IMR-90 (cell line): Measurements from ENCODE around the gene ARHGEF7. TPM values are rescaled to one million over a fixed set of nuclear protein-coding genes. Genes with fewer than 3 reads are reported as not detected.

Experiments used
- ATAC-seq: fragments of 200-7000 bp; cut with Tn5 transposase; 2 replicates; pipeline ENCODE4 v1.9.1; 2020; ENCODE audit warnings: low read depth, mild to moderate bottlenecking, moderate library complexity
- BruUV-seq: library from RNA; stranded (reverse); fragments of 400-500 nt; replicated peaks from 2 replicates; lab custom pipeline; 2021; lab: Mats Ljungman, UMichigan
- CTCF ChIA-PET: fragments of 300-600 bp; formaldehyde crosslinking; extraction: SDS; loops from one replicate; lab custom pipeline; 2021; ENCODE audit warnings: antibody characterized with exemption; lab: Yijun Ruan, JAX
- POLR2A ChIA-PET: fragments of 300-600 bp; sonication (Branson Sonifier 250); formaldehyde crosslinking; loops from one replicate; lab custom pipeline; 2022; ENCODE audit warnings: antibody characterized with exemption; ENCODE audit not compliant: unreplicated experiment; lab: Charles Lee
- DNase-seq: peaks from one replicate; pipeline ENCODE4 v3.0.0; 2013
- H2AFZ ChIP-seq: replicated peaks from 2 replicates; pipeline ENCODE3; 2013; ENCODE audit warnings: low read length, mild to moderate bottlenecking; ENCODE audit not compliant: poor library complexity
- H2AK5ac ChIP-seq: 2 replicates; pipeline ENCODE4 v1.6.1; 2013; ENCODE audit warnings: low read depth, low read length, inconsistent platforms
- H2AK9ac ChIP-seq: replicated peaks from 2 replicates; pipeline ENCODE3; 2013; ENCODE audit warnings: mild to moderate bottlenecking, low read depth, low read length, moderate library complexity; ENCODE audit not compliant: poor library complexity
- H2BK120ac ChIP-seq: 2 replicates; pipeline ENCODE4 v1.6.1; 2013; ENCODE audit warnings: low read depth, low read length, inconsistent platforms
- H2BK15ac ChIP-seq: 3 replicates; pipeline ENCODE4 v1.6.1; 2013; ENCODE audit warnings: low read depth, low read length, inconsistent platforms
- H2BK20ac ChIP-seq: 2 replicates; pipeline ENCODE4 v1.6.1; 2013; ENCODE audit warnings: low read depth, mild to moderate bottlenecking, inconsistent platforms, low read length, moderate library complexity
- H2BK5ac ChIP-seq: 2 replicates; pipeline ENCODE4 v1.6.1; 2013; ENCODE audit warnings: mild to moderate bottlenecking, low read depth, low read length, inconsistent platforms; ENCODE audit not compliant: poor library complexity, severe bottlenecking
- H3K14ac ChIP-seq: replicated peaks from 2 replicates; pipeline ENCODE4 v1.6.1; 2013; ENCODE audit warnings: low read depth, low read length, inconsistent platforms
- H3K18ac ChIP-seq: 2 replicates; pipeline ENCODE4 v1.6.1; 2013; ENCODE audit warnings: low read depth, low read length, control low read depth
- H3K23ac ChIP-seq: 2 replicates; pipeline ENCODE4 v1.6.1; 2013; ENCODE audit warnings: low read depth, low read length, inconsistent platforms
- H3K27ac ChIP-seq: 2 replicates; pipeline ENCODE4 v1.5.1; 2013; ENCODE audit warnings: mild to moderate bottlenecking, control low read depth, low read length; ENCODE audit not compliant: insufficient read depth
- H3K27me3 ChIP-seq: 2 replicates; pipeline ENCODE4 v1.6.1; 2013; ENCODE audit warnings: low read length; ENCODE audit not compliant: control insufficient read depth, insufficient read depth
- H3K36me3 ChIP-seq: 2 replicates; pipeline ENCODE4 v1.6.1; 2013; ENCODE audit warnings: low read length, mixed read lengths; ENCODE audit not compliant: control insufficient read depth, insufficient read depth
- H3K4ac ChIP-seq: 2 replicates; pipeline ENCODE4 v1.6.1; 2013; ENCODE audit warnings: low read depth, low read length, inconsistent platforms
- H3K4me1 ChIP-seq: 2 replicates; pipeline ENCODE4 v1.6.1; 2013; ENCODE audit warnings: low read length, mixed read lengths; ENCODE audit not compliant: control insufficient read depth, insufficient read depth
- H3K4me2 ChIP-seq: 2 replicates; pipeline ENCODE4 v1.6.1; 2013; ENCODE audit warnings: low read depth, mild to moderate bottlenecking, control low read depth, low read length, moderate library complexity
- H3K4me3 ChIP-seq: 2 replicates; pipeline ENCODE4 v1.5.1; 2013; ENCODE audit warnings: low read depth, mild to moderate bottlenecking, control low read depth, low read length, moderate library complexity; ENCODE audit not compliant: insufficient read depth
- H3K56ac ChIP-seq: 2 replicates; pipeline ENCODE4 v1.6.1; 2013; ENCODE audit warnings: low read length, inconsistent platforms; ENCODE audit not compliant: insufficient read depth; ENCODE audit errors: extremely low read depth
- H3K79me1 ChIP-seq, 2 experiments: 2 replicates each; pipeline ENCODE4 v1.6.1; 2013; ENCODE audit warnings: low read length in 2 of 2, inconsistent platforms in 1 of 2, low read depth in 1 of 2
- H3K9ac ChIP-seq: 2 replicates; pipeline ENCODE4 v1.6.1; 2013; ENCODE audit warnings: low read depth, low read length, control low read depth
- H3K9me1 ChIP-seq: 2 replicates; pipeline ENCODE4 v1.6.1; 2013; ENCODE audit warnings: low read length, inconsistent platforms; ENCODE audit not compliant: insufficient read depth
- H3K9me3 ChIP-seq: 2 replicates; pipeline ENCODE4 v1.6.1; 2013; ENCODE audit warnings: low read length; ENCODE audit not compliant: control insufficient read depth, insufficient read depth
- H4K20me1 ChIP-seq: 2 replicates; pipeline ENCODE4 v1.6.1; 2013; ENCODE audit warnings: low read length, inconsistent platforms; ENCODE audit not compliant: insufficient read depth
- H4K5ac ChIP-seq: 2 replicates; pipeline ENCODE4 v1.6.1; 2013; ENCODE audit warnings: mild to moderate bottlenecking, low read depth, low read length, control low read depth
- H4K8ac ChIP-seq, 2 experiments: 2 replicates each; pipeline ENCODE4 v1.6.1; 2013; ENCODE audit warnings: low read depth in 2 of 2, low read length in 2 of 2, control low read depth in 1 of 2, inconsistent platforms in 1 of 2
- H4K91ac ChIP-seq: 2 replicates; pipeline ENCODE4 v1.6.1; 2013; ENCODE audit warnings: low read depth, low read length, inconsistent platforms; ENCODE audit not compliant: insufficient read depth
- BHLHE40 ChIP-seq: fragments of 150-350 bp; IDR thresholded peaks from 2 replicates; pipeline ENCODE4 v1.6.1; 2016; ENCODE audit warnings: mild to moderate bottlenecking, low read depth, low read length
- CEBPB ChIP-seq: IDR thresholded peaks from 2 replicates; pipeline ENCODE4 v1.6.1; 2012; ENCODE audit warnings: low read depth, low read length, improper control_type of control experiment
- CHD1 ChIP-seq: IDR thresholded peaks from 2 replicates; pipeline ENCODE4 v1.6.1; 2012; ENCODE audit warnings: low read depth, low read length, improper control_type of control experiment
- FOS ChIP-seq: fragments of 150-350 bp; IDR thresholded peaks from 2 replicates; pipeline ENCODE4 v1.6.1; 2016; ENCODE audit warnings: low read depth, low read length
- MAZ ChIP-seq: IDR thresholded peaks from 2 replicates; pipeline ENCODE4 v1.6.1; 2012; ENCODE audit warnings: low read depth, mild to moderate bottlenecking, low read length, improper control_type of control experiment, moderate library complexity, borderline replicate concordance
- MXI1 ChIP-seq: IDR thresholded peaks from 2 replicates; pipeline ENCODE4 v1.6.1; 2012; ENCODE audit warnings: low read depth, mild to moderate bottlenecking, low read length, moderate library complexity, borderline replicate concordance
- NFE2L2 ChIP-seq: fragments of 150-350 bp; IDR thresholded peaks from 2 replicates; pipeline ENCODE4 v1.6.1; 2016; ENCODE audit warnings: low read depth, mild to moderate bottlenecking, low read length
- POLR2A ChIP-seq: IDR thresholded peaks from 2 replicates; pipeline ENCODE4 v1.6.1; 2012; ENCODE audit warnings: mild to moderate bottlenecking, low read depth, low read length
- RAD21 ChIP-seq: IDR thresholded peaks from 2 replicates; pipeline ENCODE4 v1.6.1; 2012; ENCODE audit warnings: low read length, improper control_type of control experiment
- RFX5 ChIP-seq: IDR thresholded peaks from 2 replicates; pipeline ENCODE4 v1.8.0; 2012; ENCODE audit warnings: low read depth, mild to moderate bottlenecking, low read length, moderate library complexity
- SMC3 ChIP-seq: fragments of 150-350 bp; IDR thresholded peaks from 2 replicates; pipeline ENCODE4 v1.6.1; 2016; ENCODE audit warnings: low read depth, mild to moderate bottlenecking, antibody characterized with exemption, low read length, moderate library complexity
- WGBS, 2 experiments: methylation state at CpG; one replicate each; pipeline versions ENCODE4 v1.1.5 to v1.1.7; 2013; ENCODE audit warnings: missing lambda C conversion rate in 2 of 2; ENCODE audit not compliant: insufficient read length in 1 of 2; ENCODE audit errors: extremely low coverage in 2 of 2; 5-methylcytosine and 5-hydroxymethylcytosine counted together
- dilution Hi-C: fragments of 300-500 bp; cut with HindIII; formaldehyde crosslinking; loops from one replicate; pipeline ENCODE4 v1.14.3; 2018; ENCODE audit warnings: low sequenced_read_pairs; ENCODE audit not compliant: unreplicated experiment
- in situ Hi-C: fragments of 300-500 bp; cut with MboI; formaldehyde crosslinking; loops from 3 replicates; pipeline ENCODE4 v1.14.3; 2019; ENCODE audit warnings: low sequenced_read_pairs, inconsistent platforms, mixed read lengths
- intact Hi-C: fragments of 100-400 bp; cut with micrococcal nuclease; formaldehyde crosslinking; loops from 2 replicates; pipeline ENCODE4 v1.10.0; 2022
- polyA plus RNA-seq, 3 experiments: library from polyadenylated mRNA; depleted of rRNA; stranded (reverse); fragments of >200 nt; gene quantifications; 2 replicates each; pipeline ENCODE4 v1.2.3, GENCODE V29; 2012; ENCODE audit warnings: low replicate concordance in 1 of 3
- total RNA-seq: library from RNA; depleted of rRNA; stranded (reverse); fragments of >200 nt; gene quantifications from 2 replicates; pipeline ENCODE4 v1.2.3, GENCODE V29; 2012
- TF ChIP-seq, protein P1 (sequence below): conservative IDR thresholded peaks from 2 replicates; pipeline ENCODE4 v1.5.1; 2012; ENCODE audit warnings: mild to moderate bottlenecking, low read depth, low read length, improper control_type of control experiment
- TF ChIP-seq, protein P2 (sequence below): fragments of 150-350 bp; IDR thresholded peaks from 2 replicates; pipeline ENCODE4 v1.6.1; 2016; ENCODE audit warnings: low read depth, mild to moderate bottlenecking, low read length, moderate library complexity, borderline replicate concordance

Gene ARHGEF7
- total and polyA plus RNA-seq, 2 of the 4 experiments (the other 2 are of a cell fraction) = 32.9 to 59.0 TPM

DNA sequence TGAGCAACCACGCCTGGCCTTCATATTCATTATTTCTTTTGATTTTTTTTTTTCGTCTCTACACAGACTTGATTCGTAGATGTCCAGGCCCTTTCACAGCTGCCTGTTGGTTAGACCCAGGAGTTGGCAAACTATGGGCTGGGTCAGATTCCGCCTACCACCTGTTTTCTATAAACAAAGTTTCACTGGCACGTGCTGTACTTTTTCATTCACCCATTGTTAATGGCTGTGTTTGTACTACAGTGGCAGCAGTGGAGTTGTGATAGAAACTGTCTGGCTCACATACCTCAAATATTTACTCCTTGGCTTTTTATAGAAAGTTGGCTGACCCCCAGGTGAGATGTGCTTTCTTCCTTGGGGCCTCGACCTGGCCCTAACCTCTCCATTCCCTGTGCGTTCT is 132.4 kb downstream of the ARHGEF7 start:
- H3K18ac ChIP-seq = no peak overlapping the region
- no peak overlapping the region for H3K4ac ChIP-seq
- BruUV-seq = no TSS peak
- H2BK5ac ChIP-seq = no peak overlapping the region
- H3K27me3 ChIP-seq = no peaks in the 10 kb centered on the region
- H3K27ac ChIP-seq = no peak overlapping the region
- H3K79me1 ChIP-seq = peaks cover 23 to 60% of the 10 kb centered on the region in 2 experiments; a peak in 3 of 4 replicates
- dilution Hi-C loops = no loop called here
- ChIA-PET CTCF (interaction anchor here (0.9 kb wide), 1 partner anchor 12 kb away, joined by 8 read pairs; no protein-coding TSS in a partner anchor), POLR2A (interaction anchor here (0.6 to 0.7 kb wide), 2 partner anchors 133 to 169 kb away, joined by 5 to 6 read pairs; no protein-coding TSS in a partner anchor)
- no peak overlapping the region for H2AK5ac ChIP-seq
- no peak overlapping the region for H3K56ac ChIP-seq
- WGBS, 2 experiments = 43% methylated on average over 2 of the region's 7 CpGs; no CpG with 5 or more reads in 1 of the 2 experiments
- H4K20me1 ChIP-seq = peaks cover 10% of the 10 kb centered on the region
- H3K14ac ChIP-seq = no peak overlapping the region
- H2BK120ac ChIP-seq = no peak overlapping the region
- H2AK9ac ChIP-seq = no peak overlapping the region
- H3K9me1 ChIP-seq = peaks cover 16% of the 10 kb centered on the region; the same call in 1 of the 2 replicates
- no peak overlapping the region for H4K8ac ChIP-seq
- H3K4me2 ChIP-seq = no peak overlapping the region
- peaks cover 5% of the 10 kb centered on the region for H3K4me1 ChIP-seq
- ATAC-seq = no peak
- TF ChIP-seq, protein P1, sequence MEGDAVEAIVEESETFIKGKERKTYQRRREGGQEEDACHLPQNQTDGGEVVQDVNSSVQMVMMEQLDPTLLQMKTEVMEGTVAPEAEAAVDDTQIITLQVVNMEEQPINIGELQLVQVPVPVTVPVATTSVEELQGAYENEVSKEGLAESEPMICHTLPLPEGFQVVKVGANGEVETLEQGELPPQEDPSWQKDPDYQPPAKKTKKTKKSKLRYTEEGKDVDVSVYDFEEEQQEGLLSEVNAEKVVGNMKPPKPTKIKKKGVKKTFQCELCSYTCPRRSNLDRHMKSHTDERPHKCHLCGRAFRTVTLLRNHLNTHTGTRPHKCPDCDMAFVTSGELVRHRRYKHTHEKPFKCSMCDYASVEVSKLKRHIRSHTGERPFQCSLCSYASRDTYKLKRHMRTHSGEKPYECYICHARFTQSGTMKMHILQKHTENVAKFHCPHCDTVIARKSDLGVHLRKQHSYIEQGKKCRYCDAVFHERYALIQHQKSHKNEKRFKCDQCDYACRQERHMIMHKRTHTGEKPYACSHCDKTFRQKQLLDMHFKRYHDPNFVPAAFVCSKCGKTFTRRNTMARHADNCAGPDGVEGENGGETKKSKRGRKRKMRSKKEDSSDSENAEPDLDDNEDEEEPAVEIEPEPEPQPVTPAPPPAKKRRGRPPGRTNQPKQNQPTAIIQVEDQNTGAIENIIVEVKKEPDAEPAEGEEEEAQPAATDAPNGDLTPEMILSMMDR = no peak
- no peak for TF ChIP-seq NFE2L2
- TF ChIP-seq CHD1 = no peak
- no peak for TF ChIP-seq BHLHE40
- TF ChIP-seq FOS = no peak
- TF ChIP-seq, protein P2, sequence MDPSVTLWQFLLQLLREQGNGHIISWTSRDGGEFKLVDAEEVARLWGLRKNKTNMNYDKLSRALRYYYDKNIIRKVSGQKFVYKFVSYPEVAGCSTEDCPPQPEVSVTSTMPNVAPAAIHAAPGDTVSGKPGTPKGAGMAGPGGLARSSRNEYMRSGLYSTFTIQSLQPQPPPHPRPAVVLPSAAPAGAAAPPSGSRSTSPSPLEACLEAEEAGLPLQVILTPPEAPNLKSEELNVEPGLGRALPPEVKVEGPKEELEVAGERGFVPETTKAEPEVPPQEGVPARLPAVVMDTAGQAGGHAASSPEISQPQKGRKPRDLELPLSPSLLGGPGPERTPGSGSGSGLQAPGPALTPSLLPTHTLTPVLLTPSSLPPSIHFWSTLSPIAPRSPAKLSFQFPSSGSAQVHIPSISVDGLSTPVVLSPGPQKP = no peak
- TF ChIP-seq RAD21 = no peak
- no peak for TF ChIP-seq SMC3
- TF ChIP-seq RFX5 = no peak
- no peak for TF ChIP-seq CEBPB
- TF ChIP-seq MXI1 = no peak
- no peak for TF ChIP-seq MAZ
- no peak for TF ChIP-seq POLR2A
- H3K4me3 ChIP-seq = no peak overlapping the region
- H3K9ac ChIP-seq = no peak overlapping the region
- no peak overlapping the region for H2BK15ac ChIP-seq
- H3K36me3 ChIP-seq = peaks cover 28% of the 10 kb centered on the region
- no peak overlapping the region for H4K91ac ChIP-seq
- DNase-seq = no peak
- no peak overlapping the region for H2AFZ ChIP-seq
- H2BK20ac ChIP-seq = no peak overlapping the region
- no peaks in the 10 kb centered on the region for H3K9me3 ChIP-seq
- in situ Hi-C loops = no loop called here
- no peak overlapping the region for H4K5ac ChIP-seq
- H3K23ac ChIP-seq = no peak overlapping the region
- intact Hi-C loops = no loop called here
